Neuron (in vitro differentiated cells): ENCODE results near the gene JAK2.

Experiments
- H2AFZ ChIP-seq: one replicate; pipeline ENCODE4 v1.6.1; 2013; ENCODE audit warnings: low read depth, mild to moderate bottlenecking, inconsistent platforms, low read length, moderate library complexity
- H3K27me3 ChIP-seq: one replicate; pipeline ENCODE4 v1.6.1; 2013; ENCODE audit warnings: low read length; ENCODE audit not compliant: insufficient read depth
- H3K36me3 ChIP-seq: one replicate; pipeline ENCODE4 v1.6.1; 2013; ENCODE audit warnings: low read length; ENCODE audit not compliant: insufficient read depth
- H3K4me1 ChIP-seq: one replicate; pipeline ENCODE4 v1.6.1; 2013; ENCODE audit warnings: low read length; ENCODE audit not compliant: insufficient read depth
- H3K4me3 ChIP-seq: 2 replicates; pipeline ENCODE4 v1.5.1; 2013; ENCODE audit warnings: mild to moderate bottlenecking, low read length, moderate library complexity
- H3K9me3 ChIP-seq: one replicate; pipeline ENCODE4 v1.6.1; 2013; ENCODE audit warnings: low read length

JAK2 gene

GRCh38 chr9:5144217-5144616 is 159.1 kb downstream of the JAK2 start:
- no peaks in the 10 kb centered on the region for H3K9me3 ChIP-seq
- H3K36me3 ChIP-seq, result no peaks in the 10 kb centered on the region
- no peak overlapping the region for H2AFZ ChIP-seq
- no peaks in the 10 kb centered on the region for H3K27me3 ChIP-seq
- H3K4me3 ChIP-seq, result no peak overlapping the region
- H3K4me1 ChIP-seq, result no peaks in the 10 kb centered on the region

- H3K27me3 ChIP-seq, result no peaks in the 10 kb centered on the region
- no peak overlapping the region for H3K4me3 ChIP-seq
- no peaks in the 10 kb centered on the region for H3K36me3 ChIP-seq
- no peak overlapping the region for H2AFZ ChIP-seq
- H3K9me3 ChIP-seq, result no peaks in the 10 kb centered on the region
- H3K4me1 ChIP-seq, result no peaks in the 10 kb centered on the region
These were observed 161.2 kb downstream of the JAK2 start for GRCh38 chr9:5146241-5146640.
